Kidney (tissue), 14 donors: ENCODE measurements around the gene CNTRL. TPM values are rescaled to one million over a fixed set of nuclear protein-coding genes. Genes with fewer than 3 reads are reported as not detected.

Experiments used
- DNase-seq, 5 donors: peaks; one replicate each; pipeline ENCODE4 v3.0.0-alpha.2; 2013 to 2020
- FAIRE-seq: peaks from 2 replicates; lab custom pipeline; 2012; peaks lifted over from hg19 to GRCh38; lab: Jason Lieb, UNC
- H3K27ac ChIP-seq, 2 donors: one replicate each; pipeline ENCODE4 v1.7.0; 2013; ENCODE audit warnings: low read depth in 2 of 2, low read length in 2 of 2, inconsistent platforms in 1 of 2
- H3K27me3 ChIP-seq: one replicate; pipeline ENCODE4 v1.7.1; 2013; ENCODE audit warnings: low read length, inconsistent platforms; ENCODE audit not compliant: control insufficient read depth, insufficient read depth
- H3K36me3 ChIP-seq, 3 donors: one replicate each; pipeline versions ENCODE4 v1.7.0 to v1.7.1; 2013; ENCODE audit warnings: low read length in 3 of 3, control low read depth in 1 of 3, inconsistent platforms in 1 of 3; ENCODE audit not compliant: insufficient read depth in 3 of 3, control insufficient read depth in 2 of 3
- H3K4me1 ChIP-seq, 3 donors: one replicate each; pipeline versions ENCODE4 v1.7.0 to v1.7.1; 2013; ENCODE audit warnings: low read length in 3 of 3, inconsistent platforms in 1 of 3, low read depth in 1 of 3; ENCODE audit not compliant: control insufficient read depth in 2 of 3, insufficient read depth in 2 of 3
- H3K4me3 ChIP-seq, 3 donors: one replicate each; pipeline versions ENCODE4 v1.7.0 to v1.8.1; 2013; ENCODE audit warnings: low read length in 3 of 3, control low read depth in 1 of 3, inconsistent platforms in 1 of 3
- H3K9ac ChIP-seq, 3 donors: one replicate each; pipeline versions ENCODE4 v1.7.0 to v1.7.1; 2013; ENCODE audit warnings: low read length in 3 of 3, control low read depth in 1 of 3, inconsistent platforms in 1 of 3
- H3K9me3 ChIP-seq, 3 donors: one replicate each; pipeline versions ENCODE4 v1.7.0 to v1.7.1; 2013; ENCODE audit warnings: low read length in 3 of 3, control low read depth in 1 of 3, inconsistent platforms in 1 of 3; ENCODE audit not compliant: control insufficient read depth in 2 of 3, insufficient read depth in 1 of 3
- intact Hi-C: fragments of 100-400 bp; cut with DNase I; formaldehyde crosslinking; loops from one replicate; pipeline ENCODE4 v1.11.1; 2022
- polyA plus RNA-seq: library from polyadenylated mRNA; stranded (reverse); fragments of 350-450 nt; fragmentation: Illumina TruSeq; extraction: RNeasy Lipid Tissue Mini Kit (QIAGEN cat#74804); gene quantifications from one replicate; pipeline ENCODE4 v1.2.3, GENCODE V29; 2014; ENCODE audit warnings: low read depth, low replicate concordance; ENCODE audit not compliant: insufficient read depth
- total RNA-seq: library from RNA; stranded (reverse); fragmentation: NEBNext Ultra II Directional; extraction: Animal tissue kit (Norgen Biotek cat#: 25700); gene quantifications from one replicate; pipeline ENCODE4 v1.2.1, GENCODE V29; 2021
- TF ChIP-seq, protein P1 (sequence below): IDR thresholded peaks from 3 replicates; pipeline ENCODE4 v1.5.1; 2012; ENCODE audit warnings: mild to moderate bottlenecking, moderate library complexity, borderline replicate concordance; ENCODE audit not compliant: insufficient read depth; ENCODE audit errors: extremely low read depth
- donor health status: control.
- donor health status: control.
- donor health status: control.
- donor health status: control.
- donor health status: control.
- donor health status: DM: yes; HTN: yes; CAD: no.
- donor health status: Normal renal cell carcinoma (clear cell type).

CNTRL gene
- total and polyA plus RNA-seq, 2 donors from 2014 or later: 3.4 to 17.7 TPM

DNA sequence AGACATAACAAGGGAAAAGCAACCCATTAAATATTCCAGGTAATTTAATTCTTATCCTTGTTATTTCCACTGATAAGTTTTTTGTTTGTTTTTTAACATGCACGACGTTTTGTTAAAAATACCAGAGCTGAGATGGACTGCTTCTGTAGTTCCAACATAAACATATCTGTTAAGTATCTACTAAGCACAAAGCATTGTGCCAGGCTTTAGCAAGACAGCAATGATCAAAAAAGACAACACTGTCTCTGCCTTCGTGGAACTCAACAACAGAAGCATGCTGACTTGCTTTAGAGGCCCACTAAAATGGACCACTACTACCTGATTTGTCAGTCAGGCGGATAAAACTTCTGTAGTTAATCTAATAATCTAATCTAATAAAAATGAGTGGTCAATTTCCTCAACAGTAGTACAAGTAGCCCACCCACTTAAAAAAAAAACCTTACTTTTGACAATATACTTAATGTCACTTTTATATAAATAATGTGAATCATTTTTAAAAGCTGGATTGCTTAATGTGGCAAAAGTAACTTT, 123.8 kb downstream of the CNTRL start:
- no peak for FAIRE-seq
- Histone ChIP-seq H3K9me3 (no peaks in the 10 kb centered on the region), H3K27me3 (no peaks in the 10 kb centered on the region), H3K36me3 (no peaks in the 10 kb centered on the region), H3K4me1 (peaks cover 0 to 50% (median 26%) of the 10 kb centered on the region in 3 donors), H3K4me3 (peak overlapping the region in 2 of 3 donors; percentile 9 to 82), H3K27ac (no peak overlapping the region), H3K9ac (peak overlapping the region in 1 of 3 donors; percentile 63)
- TF ChIP-seq, protein P1, sequence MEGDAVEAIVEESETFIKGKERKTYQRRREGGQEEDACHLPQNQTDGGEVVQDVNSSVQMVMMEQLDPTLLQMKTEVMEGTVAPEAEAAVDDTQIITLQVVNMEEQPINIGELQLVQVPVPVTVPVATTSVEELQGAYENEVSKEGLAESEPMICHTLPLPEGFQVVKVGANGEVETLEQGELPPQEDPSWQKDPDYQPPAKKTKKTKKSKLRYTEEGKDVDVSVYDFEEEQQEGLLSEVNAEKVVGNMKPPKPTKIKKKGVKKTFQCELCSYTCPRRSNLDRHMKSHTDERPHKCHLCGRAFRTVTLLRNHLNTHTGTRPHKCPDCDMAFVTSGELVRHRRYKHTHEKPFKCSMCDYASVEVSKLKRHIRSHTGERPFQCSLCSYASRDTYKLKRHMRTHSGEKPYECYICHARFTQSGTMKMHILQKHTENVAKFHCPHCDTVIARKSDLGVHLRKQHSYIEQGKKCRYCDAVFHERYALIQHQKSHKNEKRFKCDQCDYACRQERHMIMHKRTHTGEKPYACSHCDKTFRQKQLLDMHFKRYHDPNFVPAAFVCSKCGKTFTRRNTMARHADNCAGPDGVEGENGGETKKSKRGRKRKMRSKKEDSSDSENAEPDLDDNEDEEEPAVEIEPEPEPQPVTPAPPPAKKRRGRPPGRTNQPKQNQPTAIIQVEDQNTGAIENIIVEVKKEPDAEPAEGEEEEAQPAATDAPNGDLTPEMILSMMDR: no peak
- intact Hi-C loops: no loop called here
- DNase-seq: no peak

DNA sequence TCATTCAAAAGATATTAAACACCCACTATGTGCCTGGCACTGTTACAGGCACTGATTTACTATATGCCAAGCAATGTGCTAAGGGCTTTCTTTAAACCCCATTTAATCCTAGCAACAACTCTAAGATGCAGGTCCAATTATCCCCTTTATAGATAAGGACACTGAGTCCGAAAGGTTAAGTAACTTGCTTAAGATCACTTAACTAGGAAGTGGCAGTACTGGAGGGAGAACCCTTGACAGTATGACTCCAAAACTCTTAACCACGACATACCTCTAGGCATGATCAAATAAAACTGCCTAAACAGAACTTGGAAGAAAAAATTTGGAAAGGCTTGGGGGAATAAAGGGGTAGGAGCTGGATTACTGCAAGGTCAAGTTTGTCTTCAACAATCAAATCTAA, 125.2 kb downstream of the CNTRL start:
- Histone ChIP-seq H3K9me3 (no peaks in the 10 kb centered on the region), H3K27ac (no peak overlapping the region), H3K9ac (peak overlapping the region; percentile 66 to 89 (median 86)), H3K27me3 (no peaks in the 10 kb centered on the region), H3K4me1 (peaks cover 0 to 48% (median 24%) of the 10 kb centered on the region in 3 donors), H3K4me3 (peak overlapping the region; percentile 82 to 87 (median 83)), H3K36me3 (no peaks in the 10 kb centered on the region)
- TF ChIP-seq, protein P1: no peak
- DNase-seq (no peak), FAIRE-seq (no peak)
- intact Hi-C loops: no loop called here

DNA sequence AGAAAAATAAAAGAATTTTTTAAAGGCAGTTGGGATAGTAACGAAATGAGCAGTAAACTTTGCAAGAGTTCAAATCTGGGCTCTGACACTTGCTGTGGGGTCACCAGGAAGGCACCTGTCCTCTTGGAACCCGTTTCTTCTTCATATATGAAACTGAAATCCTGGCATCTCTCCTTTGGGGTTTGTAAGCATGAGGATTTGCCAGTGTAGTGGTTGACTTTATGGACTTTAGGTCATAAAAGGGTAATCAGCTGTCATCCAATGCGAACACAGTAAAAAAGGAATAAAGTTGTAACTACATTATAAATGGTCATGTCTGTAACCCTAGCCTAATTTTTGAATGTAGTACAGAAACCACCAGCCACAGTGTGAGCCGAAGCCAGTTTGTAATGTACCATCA, 125.6 kb downstream of the CNTRL start:
- peak overlapping the region; percentile 82 to 87 (median 83) for H3K4me3 ChIP-seq
- DNase-seq (no peak), FAIRE-seq (no peak)
- H3K27me3 ChIP-seq: no peaks in the 10 kb centered on the region
- peak overlapping the region; percentile 66 to 89 (median 86) for H3K9ac ChIP-seq
- H3K4me1 ChIP-seq: peaks cover 0 to 46% (median 22%) of the 10 kb centered on the region in 3 donors
- TF ChIP-seq, protein P1: no peak
- intact Hi-C loops: no loop called here
- no peaks in the 10 kb centered on the region for H3K36me3 ChIP-seq
- H3K9me3 ChIP-seq: no peaks in the 10 kb centered on the region
- peak overlapping the region; percentile 70 to 93 for H3K27ac ChIP-seq
